ENCODE results near the gene KNG1.
"Not testable (repeated sequence)": the region's sequence is repeated elsewhere in the genome, so short reads cannot be mapped to it uniquely, and the experiment has no call there.

KNG1 gene

DNA sequence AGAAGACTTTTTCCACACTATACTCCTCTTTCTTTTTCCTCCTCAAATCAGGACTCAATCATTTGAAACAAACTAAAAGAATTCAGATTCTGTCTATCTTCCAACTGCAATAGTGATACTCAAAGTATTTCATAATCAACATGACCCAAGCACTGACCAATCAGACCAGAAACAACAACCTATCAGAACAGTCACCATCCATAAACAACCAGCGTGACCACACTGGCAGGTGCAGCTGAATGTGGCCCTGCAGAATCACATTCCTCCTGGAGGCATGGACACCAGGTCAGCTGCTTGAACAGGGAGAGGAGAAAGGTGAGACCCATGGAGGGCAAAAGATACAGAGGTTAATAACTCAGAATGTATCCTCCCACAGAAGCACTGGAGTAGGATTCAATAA, 38.0 kb upstream of the KNG1 start:
- TF ChIP-seq, protein P1, sequence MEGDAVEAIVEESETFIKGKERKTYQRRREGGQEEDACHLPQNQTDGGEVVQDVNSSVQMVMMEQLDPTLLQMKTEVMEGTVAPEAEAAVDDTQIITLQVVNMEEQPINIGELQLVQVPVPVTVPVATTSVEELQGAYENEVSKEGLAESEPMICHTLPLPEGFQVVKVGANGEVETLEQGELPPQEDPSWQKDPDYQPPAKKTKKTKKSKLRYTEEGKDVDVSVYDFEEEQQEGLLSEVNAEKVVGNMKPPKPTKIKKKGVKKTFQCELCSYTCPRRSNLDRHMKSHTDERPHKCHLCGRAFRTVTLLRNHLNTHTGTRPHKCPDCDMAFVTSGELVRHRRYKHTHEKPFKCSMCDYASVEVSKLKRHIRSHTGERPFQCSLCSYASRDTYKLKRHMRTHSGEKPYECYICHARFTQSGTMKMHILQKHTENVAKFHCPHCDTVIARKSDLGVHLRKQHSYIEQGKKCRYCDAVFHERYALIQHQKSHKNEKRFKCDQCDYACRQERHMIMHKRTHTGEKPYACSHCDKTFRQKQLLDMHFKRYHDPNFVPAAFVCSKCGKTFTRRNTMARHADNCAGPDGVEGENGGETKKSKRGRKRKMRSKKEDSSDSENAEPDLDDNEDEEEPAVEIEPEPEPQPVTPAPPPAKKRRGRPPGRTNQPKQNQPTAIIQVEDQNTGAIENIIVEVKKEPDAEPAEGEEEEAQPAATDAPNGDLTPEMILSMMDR (IDR thresholded peaks at IDR 0.05; ENCODE audit: control insufficient read depth, insufficient read depth, low read depth, low read length, missing control alignments) = no peak
- DNase-seq (ENCODE audit: low read depth) = no peak
- H3K4me3 ChIP-seq (ENCODE audit: control insufficient read depth, low read depth, low read length) = no peak overlapping the region

DNA sequence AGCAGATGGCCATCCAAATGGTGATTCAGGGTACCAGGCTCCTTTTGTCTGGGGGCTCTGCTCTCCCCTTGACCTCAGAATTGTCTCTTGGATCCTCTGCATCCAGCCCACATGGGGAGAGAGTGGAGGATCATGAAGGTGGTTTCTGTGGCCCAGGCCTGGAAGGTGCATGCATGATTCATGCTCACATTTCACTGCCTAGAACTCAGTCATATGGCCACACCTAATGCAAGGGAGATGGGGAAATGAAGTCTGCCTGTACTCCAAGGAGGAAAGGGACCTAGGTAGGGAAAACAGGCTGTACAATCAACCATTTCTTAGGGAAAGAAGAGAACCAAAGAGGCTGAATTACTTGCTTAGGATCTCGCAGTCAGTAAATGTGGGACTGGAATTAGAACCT, 36.3 kb upstream of the KNG1 start:
- TF ChIP-seq, protein P1 (IDR thresholded peaks at IDR 0.05; ENCODE audit: control insufficient read depth, insufficient read depth, low read depth, low read length, missing control alignments) = no peak
- H3K4me3 ChIP-seq (ENCODE audit: control insufficient read depth, low read depth, low read length) = no peak overlapping the region

DNA sequence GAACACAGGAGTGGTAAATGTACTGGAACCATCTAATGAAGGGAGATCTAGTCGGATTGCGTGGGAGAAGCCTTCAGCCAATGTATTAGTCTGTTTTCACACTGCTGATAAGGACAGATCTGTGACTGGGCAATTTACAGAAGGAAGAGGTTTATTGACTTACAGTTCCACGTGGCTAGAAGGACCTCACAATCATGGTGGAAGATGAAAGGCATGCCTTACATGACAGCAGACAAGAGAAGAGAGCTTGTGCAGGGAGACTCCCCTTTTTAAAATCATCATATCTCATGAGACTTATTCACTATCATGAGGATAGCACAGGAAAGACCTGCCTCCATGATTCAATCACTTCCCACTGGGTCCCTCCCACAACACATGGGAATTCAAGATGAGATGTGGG, 34.3 kb upstream of the KNG1 start:
- no peak overlapping the region for H3K4me3 ChIP-seq (ENCODE audit: control insufficient read depth, low read depth, low read length)
- TF ChIP-seq, protein P1 (IDR thresholded peaks at IDR 0.05; ENCODE audit: control insufficient read depth, insufficient read depth, low read depth, low read length, missing control alignments) = no peak
- DNase-seq (ENCODE audit: low read depth) = no peak

More for the DNA sequence above, 36.3 kb upstream of the KNG1 start:
- DNase-seq (ENCODE audit: low read depth) = no peak

DNA sequence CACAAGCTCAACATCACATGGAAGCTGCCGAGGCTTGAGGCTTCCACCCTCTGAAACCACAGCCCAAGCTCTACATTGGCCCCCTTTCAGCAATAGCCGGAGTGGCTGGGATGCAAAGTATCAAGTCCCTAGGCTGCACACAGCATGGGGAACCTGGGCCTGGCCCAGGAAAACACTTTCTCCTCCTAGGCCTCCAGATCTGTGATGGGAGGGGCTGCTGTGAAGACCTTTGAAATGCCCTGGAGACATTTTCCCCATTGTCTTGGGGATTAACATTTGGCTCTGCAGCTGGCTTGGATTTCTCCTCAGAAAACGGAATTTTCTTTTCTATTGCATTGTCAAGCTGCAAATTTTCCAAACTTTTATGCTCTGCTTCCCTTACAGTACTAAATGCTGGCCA, 33.2 kb upstream of the KNG1 start:
- no peak overlapping the region for H3K4me3 ChIP-seq (ENCODE audit: control insufficient read depth, low read depth, low read length)
- TF ChIP-seq, protein P1 (IDR thresholded peaks at IDR 0.05; ENCODE audit: control insufficient read depth, insufficient read depth, low read depth, low read length, missing control alignments) = no peak
- no peak for DNase-seq (ENCODE audit: low read depth)

DNA sequence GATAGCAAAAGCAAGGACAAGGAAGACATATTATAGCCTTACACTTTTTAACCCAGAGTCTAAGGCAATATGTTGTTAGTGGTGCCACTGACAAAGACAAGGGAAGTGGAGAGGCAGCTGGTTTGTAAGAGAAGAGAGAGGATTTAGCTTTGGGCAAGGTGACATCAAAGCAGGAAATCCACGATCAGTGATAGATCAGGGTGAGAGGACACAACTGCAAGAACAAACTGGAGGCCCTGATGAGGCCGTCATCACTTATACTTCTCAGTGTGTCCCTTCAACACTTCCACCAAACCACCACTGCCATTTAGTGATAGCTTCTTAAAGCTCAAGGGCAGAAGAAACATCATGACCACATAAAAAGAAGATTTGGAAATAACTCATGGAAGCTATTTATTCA, 30.7 kb upstream of the KNG1 start:
- not testable (repeated sequence) for DNase-seq (ENCODE audit: low read depth); H3K4me3 ChIP-seq (ENCODE audit: control insufficient read depth, low read depth, low read length)

DNA sequence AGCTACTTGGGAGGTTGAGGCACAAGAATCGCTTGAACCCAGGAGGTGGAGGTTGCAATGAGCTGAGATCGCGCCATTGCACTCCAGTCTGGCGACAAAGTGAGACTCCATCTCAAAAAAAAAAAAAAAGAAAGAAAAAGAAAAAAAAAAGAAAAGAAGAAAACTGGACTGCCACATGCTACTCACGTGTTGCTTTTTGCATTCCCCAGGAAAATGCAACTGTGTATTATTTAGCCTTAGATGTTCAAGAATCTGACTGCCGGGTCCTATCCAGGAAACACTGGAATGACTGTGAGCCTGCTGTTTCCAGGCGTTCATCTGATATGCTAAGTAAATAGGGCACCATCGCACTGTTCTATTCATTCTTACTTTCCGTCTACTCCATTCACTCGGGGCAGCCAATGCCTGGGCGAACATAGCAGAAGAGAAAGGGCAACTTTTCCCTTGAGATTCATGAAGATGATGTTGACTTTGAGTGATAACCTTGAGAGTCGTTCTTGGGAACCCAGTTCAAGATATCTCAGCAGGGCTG, 30.0 kb upstream of the KNG1 start:
- DNase-seq (ENCODE audit: low read depth) = no peak
- no peak overlapping the region for H3K4me3 ChIP-seq (ENCODE audit: control insufficient read depth, low read depth, low read length)
- TF ChIP-seq, protein P1 (IDR thresholded peaks at IDR 0.05; ENCODE audit: control insufficient read depth, insufficient read depth, low read depth, low read length, missing control alignments) = no peak

DNA sequence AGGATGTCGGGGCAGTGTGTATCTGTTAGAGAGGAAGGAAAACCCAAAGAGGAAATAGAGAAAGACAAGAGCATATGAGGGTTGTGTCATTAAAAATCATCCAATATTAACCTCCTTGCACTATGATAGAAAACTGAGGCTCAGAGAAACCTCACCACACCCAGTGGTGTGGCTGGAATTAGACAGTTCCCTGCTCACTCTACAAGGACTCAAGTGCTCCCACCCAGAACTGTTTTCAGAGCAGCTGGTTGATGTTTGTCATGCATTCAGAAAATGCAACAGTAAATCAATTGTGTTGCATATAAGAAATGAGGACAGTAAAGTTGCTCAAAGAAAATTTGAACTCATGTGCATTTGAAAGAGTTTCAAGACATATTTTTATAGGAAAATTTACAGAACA, 26.9 kb upstream of the KNG1 start:
- H3K4me3 ChIP-seq (ENCODE audit: control insufficient read depth, low read depth, low read length); DNase-seq (ENCODE audit: low read depth): not testable (repeated sequence)

DNA sequence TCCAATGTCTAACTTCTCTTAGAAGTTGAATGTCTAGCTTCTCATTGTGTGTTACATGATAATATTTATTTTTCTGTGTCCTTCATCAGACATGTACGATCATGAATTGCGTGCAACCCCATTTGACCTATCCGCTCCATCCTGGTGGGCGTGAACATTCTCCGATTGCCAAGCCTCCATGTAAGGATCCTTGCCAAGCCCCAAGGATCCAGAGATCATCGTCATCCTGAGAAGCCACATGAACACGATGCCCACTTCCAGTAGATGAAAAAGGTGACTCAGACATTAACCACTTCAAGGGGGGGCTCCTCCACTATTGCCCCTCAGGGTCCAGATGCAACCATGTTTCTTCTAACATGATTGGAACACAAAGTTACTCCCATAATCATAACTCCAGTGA, 25.5 kb upstream of the KNG1 start:
- TF ChIP-seq, protein P1 (IDR thresholded peaks at IDR 0.05; ENCODE audit: control insufficient read depth, insufficient read depth, low read depth, low read length, missing control alignments) = no peak
- no peak for DNase-seq (ENCODE audit: low read depth)
- H3K4me3 ChIP-seq (ENCODE audit: control insufficient read depth, low read depth, low read length) = no peak overlapping the region
